Fibroblast of skin of abdomen (primary cell): ENCODE results near the gene C3orf20.

Source experiments
- DNase-seq: peaks from one replicate; pipeline ENCODE4 v3.0.0-alpha.2; 2013

Gene C3orf20

GRCh38 chr3:14650193-14650592, 24.7 kb upstream of the C3orf20 start:
- DNase-seq = no peak

DNA sequence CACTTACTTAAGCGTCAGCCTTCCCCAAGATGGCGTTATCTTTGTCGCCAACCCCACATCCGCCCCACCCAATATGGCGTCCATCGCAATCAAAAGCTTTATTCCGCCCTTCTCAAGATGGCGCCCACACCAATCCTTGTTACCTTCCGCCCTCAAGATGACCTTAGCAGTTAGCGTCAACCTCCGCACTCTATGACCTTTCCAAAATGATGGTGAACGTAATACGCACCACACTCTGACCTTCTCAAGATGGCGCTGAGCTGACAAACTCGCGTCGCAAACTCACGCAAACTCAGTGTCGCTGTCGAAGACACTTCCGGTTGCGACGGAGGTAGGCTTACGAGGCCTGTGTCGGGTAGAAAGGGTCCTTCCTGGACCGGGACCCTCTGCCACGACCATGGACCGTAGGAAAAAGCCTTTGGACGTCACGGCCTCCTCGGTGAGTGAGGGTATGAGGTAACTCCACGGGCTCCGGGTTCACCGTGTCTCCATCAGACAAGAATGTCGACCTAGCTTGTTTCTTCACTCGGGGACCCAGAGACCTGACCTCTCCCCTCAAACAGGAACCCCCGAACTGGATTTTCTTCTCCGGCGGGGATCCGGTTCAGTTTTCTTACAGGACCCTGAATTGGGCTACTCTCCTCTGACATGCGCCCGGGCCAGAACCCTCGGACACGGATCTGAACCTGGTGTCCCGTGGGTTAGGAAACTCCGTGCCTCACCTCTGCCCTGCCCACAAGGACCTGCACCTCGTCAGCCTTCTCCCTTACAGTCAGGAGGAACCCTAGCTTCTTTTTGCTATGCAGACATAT, 23.3 kb upstream of the C3orf20 start, which contains the start of gene CCDC174:
Gene CCDC174, plus strand, starts transcription at position 323 of the 812 bp plus-strand sequence. Its CDS starts 75 bp downstream, at position 398.
- DNase-seq = peak; percentile 99

- peak; percentile 13 for DNase-seq
These were observed 22.5 kb upstream of the C3orf20 start for GRCh38 chr3:14652360-14652907.

- no peak for DNase-seq
These were observed 17.4 kb upstream of the C3orf20 start for GRCh38 chr3:14657579-14657978.

- DNase-seq = no peak
These were observed 16.0 kb upstream of the C3orf20 start for GRCh38 chr3:14658978-14659377.

GRCh38 chr3:14660942-14661341, 14.0 kb upstream of the C3orf20 start:
- DNase-seq = no peak

DNA sequence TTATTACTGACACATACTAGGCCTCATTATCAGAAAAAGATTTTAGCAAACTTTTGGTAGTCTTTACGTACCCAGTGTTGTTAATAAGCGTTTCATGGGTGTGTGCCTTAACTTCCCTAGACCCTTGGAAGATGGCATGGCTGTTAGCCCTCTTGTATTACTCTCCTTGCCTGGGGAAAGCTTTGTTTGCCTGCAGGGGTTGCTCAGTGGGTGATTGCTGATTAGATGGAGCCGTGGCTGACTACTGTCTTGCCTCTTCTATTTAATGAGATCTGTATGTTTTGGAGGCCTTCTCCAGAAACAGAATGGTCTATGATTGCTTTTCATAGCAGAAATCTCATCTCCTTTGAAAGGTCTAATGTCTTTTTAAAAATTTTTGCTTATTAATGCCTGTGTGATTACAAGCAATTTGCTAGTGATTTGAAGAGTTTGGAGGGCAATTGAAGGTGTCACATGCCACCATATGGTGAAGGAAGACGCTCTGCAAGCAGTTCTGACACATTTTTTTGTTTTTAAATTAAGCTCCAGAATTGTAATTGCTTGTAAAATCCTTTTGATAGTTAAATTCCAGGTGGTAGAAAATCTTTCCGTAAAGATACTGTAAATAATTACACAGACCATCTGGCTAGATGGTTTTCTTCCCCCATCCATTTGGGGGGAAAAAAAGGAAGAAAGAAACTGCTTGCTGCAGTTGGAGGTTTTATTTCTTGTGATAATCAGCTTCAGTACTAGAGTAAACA, 11.4 kb upstream of the C3orf20 start:
- no peak for DNase-seq

- DNase-seq = no peak
These were observed 10.8 kb upstream of the C3orf20 start for GRCh38 chr3:14664170-14664569.

- no peak for DNase-seq
These were observed 2.4 kb upstream of the C3orf20 start for GRCh38 chr3:14672588-14672987.

- no peak for DNase-seq
These were observed 1.9 kb downstream of the C3orf20 start for GRCh38 chr3:14676881-14677280.

- no peak for DNase-seq
These were observed 3.1 kb downstream of the C3orf20 start for GRCh38 chr3:14678015-14678503.

DNA sequence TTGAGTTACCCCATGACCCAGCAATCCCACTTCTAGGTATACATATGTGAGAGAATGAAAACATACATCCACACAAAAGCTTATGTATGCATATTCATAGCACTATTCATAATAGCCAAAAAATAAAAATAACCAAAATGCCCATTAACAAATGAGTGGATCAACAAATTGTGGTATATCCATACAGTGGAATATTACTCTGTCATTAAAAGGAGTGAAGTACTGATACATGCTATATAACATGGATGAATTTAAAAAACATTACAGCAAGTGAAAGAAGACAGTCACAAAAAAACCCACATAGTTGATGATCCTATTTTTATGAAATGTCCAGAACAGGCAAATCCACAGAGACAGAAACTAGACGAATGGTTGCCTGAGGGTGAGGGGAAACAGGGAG, 5.2 kb downstream of the C3orf20 start:
- DNase-seq = no peak

DNA sequence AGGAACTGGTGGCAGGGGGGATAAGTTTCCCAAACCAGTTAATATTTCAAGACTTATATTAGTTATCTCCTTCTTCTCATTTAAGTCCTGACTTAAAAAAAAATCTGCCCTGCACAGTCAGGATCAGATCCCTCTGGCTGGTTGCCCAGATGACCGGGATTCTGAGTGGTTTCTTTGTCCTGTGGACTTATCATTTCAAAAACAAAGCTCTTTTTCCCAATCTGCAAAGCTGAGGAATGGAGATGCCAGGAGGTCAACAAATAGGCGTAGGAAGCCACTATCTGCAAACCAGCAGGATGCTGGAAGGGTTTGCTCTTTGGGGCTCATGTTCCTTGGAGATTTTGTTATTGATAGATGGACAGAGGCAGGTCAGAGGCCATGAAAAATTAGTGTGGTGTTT, 5.8 kb downstream of the C3orf20 start:
- DNase-seq = no peak

- no peak for DNase-seq
These were observed 9.5 kb downstream of the C3orf20 start for GRCh38 chr3:14684447-14684846.

DNA sequence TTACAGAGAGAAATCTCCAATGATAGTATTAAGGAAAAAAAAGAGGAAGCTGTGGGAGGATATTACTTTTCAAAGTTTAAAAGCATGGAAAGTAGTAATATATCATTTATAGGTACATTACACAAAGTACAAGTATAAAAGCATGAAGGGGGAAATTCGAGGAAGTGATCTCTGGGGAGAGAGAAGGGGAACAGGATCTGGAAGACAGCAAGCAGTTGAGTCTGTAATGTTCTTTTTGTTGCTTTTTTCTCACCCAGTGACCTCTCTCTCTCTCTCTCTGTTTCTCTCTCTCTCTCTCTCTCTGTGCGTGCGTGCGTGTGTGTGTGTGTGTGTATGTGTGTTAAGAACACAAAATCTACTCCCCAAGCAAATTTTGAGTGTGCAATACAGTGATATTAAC, 10.2 kb downstream of the C3orf20 start:
- no peak for DNase-seq

GRCh38 chr3:14687360-14687759, 12.4 kb downstream of the C3orf20 start:
- DNase-seq = no peak

- no peak for DNase-seq
These were observed 13.6 kb downstream of the C3orf20 start for GRCh38 chr3:14688525-14688924.

- DNase-seq = no peak
These were observed 14.5 kb downstream of the C3orf20 start for GRCh38 chr3:14689247-14689980.

GRCh38 chr3:14691239-14691638, 16.3 kb downstream of the C3orf20 start:
- DNase-seq = no peak

DNA sequence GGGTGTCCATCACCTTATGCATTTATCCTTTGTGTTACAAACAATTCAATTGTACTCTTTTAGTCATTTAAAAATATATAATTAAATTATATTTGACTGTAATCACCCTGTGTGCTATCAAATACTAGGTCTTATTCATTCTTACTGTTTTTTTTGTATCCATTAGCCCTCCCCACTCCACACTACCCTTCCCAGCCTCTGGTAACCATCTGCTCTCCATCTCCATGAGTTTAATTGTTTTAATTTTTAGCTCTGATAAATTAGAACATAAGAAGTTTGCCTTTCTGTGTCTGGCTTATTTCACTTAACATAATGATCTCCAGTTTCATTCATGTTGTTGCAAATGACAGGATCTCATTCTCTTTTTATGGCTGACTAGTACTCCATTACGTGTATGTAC, 16.8 kb downstream of the C3orf20 start:
- DNase-seq = no peak

DNA sequence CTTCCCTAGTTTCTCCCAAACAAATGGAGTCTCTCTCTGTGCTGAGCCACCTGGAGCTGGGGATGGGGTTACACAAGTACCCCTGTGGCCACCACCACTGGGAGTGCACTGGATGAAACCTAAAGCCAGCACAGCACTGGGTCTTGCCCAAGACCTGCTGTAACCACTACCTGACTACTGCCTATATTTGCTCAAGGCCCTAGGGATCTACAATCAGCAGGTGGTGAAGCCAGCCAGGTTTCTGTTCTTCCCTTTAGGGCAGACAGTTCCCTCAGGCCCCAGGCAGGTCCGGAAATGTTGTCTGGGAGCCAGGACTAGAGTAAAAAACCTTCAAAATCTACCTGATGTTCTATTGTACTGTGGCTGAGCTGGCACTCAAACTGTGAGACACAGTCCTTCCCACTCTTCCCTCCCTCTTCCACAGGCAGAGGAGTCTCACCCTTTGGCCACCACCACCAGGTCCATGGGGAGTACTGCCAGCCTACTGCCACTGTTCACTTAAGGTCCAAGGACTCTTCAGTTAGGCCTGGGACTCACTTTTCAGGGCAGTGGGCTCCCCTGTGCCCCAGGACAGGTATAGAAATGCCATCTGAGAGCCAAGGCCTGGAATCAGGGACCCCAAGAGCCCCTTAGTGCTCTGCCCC, 23.8 kb downstream of the C3orf20 start:
- DNase-seq = no peak

- DNase-seq = no peak
These were observed 24.7 kb downstream of the C3orf20 start for GRCh38 chr3:14699643-14700042.
